Lower leg skin (tissue), 3 donors: ENCODE results near the gene DCBLD1.

ENCODE experiments used
- CTCF ChIP-seq, 3 donors: fragments of 450-650 bp; IDR thresholded peaks; one replicate each; pipeline ENCODE4 v1.5.1; 2016; ENCODE audit warnings: antibody characterized with exemption in 3 of 3, mild to moderate bottlenecking in 3 of 3, moderate library complexity in 2 of 3
- POLR2A ChIP-seq, 2 donors: fragments of 450-650 bp; IDR thresholded peaks; one replicate each; pipeline ENCODE4 v1.6.1; 2016 to 2017; ENCODE audit warnings: antibody characterized with exemption in 2 of 2, mild to moderate bottlenecking in 1 of 2, moderate library complexity in 1 of 2

- TF ChIP-seq CTCF (IDR thresholded peaks at IDR 0.05) (no peak), POLR2A (IDR thresholded peaks at IDR 0.05) (no peak)
Observed at GRCh38 chr6:117512987-117513573, 30.6 kb downstream of the DCBLD1 start.
